HG03460 (cell line): ENCODE data around the gene FUT4.
"Not testable (repeated sequence)": the region's sequence is repeated elsewhere in the genome, so short reads cannot be mapped to it uniquely, and the experiment has no call there.

ENCODE experiments used
- ATAC-seq: cut with Tn5 transposase; IDR thresholded peaks from one replicate; pipeline ENCODE4 v1.9.1; 2021; ENCODE audit not compliant: unreplicated experiment

The FUT4 gene, protein sequence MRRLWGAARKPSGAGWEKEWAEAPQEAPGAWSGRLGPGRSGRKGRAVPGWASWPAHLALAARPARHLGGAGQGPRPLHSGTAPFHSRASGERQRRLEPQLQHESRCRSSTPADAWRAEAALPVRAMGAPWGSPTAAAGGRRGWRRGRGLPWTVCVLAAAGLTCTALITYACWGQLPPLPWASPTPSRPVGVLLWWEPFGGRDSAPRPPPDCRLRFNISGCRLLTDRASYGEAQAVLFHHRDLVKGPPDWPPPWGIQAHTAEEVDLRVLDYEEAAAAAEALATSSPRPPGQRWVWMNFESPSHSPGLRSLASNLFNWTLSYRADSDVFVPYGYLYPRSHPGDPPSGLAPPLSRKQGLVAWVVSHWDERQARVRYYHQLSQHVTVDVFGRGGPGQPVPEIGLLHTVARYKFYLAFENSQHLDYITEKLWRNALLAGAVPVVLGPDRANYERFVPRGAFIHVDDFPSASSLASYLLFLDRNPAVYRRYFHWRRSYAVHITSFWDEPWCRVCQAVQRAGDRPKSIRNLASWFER

DNA sequence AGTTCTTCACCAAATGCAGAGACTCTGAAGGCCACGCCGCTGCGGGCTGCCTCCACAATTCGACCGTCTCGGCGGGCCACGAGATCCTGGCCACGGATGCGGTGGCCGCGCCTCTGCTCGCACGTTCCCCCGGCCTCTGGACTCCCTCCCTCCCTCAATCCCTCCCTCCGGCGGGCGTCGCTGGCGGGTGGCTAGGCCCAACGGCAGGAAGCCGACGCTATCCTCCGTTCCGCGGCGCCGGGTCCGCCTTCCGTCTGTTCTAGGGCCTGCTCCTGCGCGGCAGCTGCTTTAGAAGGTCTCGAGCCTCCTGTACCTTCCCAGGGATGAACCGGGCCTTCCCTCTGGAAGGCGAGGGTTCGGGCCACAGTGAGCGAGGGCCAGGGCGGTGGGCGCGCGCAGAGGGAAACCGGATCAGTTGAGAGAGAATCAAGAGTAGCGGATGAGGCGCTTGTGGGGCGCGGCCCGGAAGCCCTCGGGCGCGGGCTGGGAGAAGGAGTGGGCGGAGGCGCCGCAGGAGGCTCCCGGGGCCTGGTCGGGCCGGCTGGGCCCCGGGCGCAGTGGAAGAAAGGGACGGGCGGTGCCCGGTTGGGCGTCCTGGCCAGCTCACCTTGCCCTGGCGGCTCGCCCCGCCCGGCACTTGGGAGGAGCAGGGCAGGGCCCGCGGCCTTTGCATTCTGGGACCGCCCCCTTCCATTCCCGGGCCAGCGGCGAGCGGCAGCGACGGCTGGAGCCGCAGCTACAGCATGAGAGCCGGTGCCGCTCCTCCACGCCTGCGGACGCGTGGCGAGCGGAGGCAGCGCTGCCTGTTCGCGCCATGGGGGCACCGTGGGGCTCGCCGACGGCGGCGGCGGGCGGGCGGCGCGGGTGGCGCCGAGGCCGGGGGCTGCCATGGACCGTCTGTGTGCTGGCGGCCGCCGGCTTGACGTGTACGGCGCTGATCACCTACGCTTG is at the start of gene FUT4:
TSS of gene FUT4 (plus strand) at position 227 of the 951 bp plus-strand sequence. CDS start at position 440, 213 bp downstream.
- ATAC-seq: peak; percentile 82

DNA sequence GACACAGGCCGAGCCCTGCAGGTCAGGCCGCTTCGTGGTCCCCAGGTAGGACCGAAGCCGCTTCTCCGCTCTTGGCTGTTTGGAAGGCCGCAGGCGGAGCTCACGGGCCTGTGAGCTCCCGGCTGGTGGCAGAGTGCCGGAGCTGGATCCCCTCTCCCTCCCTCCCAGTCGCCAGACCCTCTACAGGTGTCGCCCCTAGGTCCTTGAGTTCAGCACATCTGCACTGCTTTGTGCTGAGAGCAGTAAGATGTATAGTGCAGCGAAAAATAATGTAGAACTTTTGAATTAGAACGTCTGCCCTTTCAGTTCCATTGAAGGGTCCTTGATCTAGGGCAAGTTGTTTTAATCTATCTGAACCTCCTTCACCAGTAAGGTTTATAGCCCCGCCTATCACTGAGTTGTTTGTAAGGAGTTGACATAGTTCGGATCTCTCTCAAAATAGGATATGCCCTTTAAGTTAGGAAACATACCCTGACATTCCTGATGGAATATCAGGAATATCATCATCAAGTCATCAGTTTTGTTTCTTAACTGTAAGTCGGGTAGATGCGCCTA is 49.5 kb upstream of the FUT4 start:
- ATAC-seq: peak; percentile 51

DNA sequence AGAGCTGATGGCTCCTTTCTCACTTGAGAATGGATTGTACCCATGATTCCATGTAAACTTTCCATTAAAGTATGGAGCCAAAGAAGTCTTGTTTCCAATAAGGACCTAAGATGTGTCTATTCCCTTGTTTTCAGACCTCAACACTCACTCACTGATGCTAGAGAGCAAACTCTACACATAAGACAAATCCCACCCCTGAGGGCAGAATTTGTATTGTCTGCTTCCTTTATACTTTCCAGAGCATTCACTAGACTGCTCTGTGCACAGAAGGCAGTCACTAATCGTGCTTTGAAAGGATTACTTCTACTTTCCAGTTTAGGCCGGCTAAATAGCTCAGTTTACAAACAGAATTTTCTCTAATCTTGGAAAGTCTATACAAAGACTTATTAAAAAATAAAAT is 43.5 kb upstream of the FUT4 start:
- no peak for ATAC-seq

DNA sequence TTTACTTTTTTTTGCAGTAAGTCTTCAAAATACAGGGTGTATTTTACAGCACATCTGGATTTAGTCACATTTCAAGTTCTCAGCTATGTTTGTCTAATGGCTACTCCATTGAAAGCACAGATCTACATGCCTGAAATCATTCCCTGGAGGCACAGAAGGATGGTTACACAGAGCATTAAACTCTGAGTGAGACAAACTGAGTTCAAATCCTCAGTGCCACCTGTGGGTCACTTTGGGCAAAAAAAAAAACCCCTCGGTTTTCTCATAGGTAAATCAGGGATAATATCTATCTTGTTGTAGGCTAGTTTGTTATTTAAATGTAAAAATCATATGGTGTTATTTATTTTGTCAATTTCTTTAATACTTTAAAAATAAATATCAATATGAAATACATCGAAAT is 42.2 kb upstream of the FUT4 start:
- ATAC-seq: no peak

DNA sequence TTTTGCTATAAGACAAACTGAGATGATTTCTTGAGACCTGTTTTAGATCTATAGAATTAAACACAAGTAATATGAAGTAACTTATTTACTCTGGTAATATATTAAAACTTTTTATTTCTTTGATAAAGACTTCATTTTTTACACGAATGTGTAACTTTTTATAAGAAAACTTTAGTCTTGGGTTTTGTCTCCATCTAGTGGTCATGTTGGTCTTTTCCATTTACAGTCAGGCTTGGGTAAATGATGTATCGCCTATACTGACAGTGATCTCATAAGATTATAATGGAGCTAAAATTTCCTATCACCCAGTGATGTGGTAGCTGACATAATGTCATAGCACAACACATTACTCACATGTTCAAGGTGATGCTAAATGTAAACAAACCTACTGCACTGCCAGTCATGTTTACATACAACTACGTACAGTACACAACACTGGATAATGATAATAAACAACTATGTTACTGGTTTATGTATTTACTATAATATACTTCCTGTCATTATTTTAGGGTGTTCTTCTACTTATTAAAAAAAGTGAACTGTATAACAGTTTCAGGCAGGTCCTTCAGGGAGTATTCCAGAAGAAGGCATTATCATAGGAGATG is 38.9 kb upstream of the FUT4 start:
- ATAC-seq: no peak

DNA sequence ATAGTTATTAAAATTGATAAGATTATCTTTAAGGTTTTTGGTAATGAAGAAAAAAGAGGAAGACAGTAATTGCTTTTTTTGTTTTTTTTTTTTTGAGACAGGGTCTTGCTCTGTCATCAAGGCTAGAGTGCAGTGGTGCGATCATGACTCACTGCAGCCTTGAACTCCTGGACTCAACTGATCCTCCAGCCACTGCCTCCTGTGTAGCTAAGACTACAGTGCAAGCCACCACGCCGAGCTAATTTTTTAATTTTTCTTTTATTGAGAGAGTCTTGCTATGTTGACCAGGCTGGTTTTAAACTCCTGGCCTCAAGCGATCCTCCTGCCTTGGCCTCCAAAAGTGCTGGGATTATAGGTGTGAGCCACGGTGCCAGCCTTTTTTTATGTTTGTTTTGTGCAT is 37.2 kb upstream of the FUT4 start:
- not testable (repeated sequence) for ATAC-seq

DNA sequence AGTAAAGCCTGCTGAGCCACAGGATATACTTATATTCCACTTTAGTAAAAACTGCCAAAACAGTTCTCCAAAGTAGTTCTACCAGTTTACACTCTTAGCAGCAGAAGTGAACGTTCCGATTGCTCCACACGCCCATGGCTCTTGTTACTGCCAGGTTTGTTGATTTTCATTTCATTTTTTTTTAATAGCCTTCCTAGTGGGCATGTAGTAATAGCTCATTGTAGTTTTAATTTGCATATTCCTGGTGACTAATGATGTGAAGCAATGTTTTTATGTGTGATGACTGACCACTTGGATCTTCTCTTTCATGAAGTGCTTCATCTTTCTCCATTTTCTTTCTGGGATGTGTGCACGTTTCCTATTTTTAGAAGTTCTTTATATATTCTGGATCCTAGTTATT is 36.2 kb upstream of the FUT4 start:
- no peak for ATAC-seq

DNA sequence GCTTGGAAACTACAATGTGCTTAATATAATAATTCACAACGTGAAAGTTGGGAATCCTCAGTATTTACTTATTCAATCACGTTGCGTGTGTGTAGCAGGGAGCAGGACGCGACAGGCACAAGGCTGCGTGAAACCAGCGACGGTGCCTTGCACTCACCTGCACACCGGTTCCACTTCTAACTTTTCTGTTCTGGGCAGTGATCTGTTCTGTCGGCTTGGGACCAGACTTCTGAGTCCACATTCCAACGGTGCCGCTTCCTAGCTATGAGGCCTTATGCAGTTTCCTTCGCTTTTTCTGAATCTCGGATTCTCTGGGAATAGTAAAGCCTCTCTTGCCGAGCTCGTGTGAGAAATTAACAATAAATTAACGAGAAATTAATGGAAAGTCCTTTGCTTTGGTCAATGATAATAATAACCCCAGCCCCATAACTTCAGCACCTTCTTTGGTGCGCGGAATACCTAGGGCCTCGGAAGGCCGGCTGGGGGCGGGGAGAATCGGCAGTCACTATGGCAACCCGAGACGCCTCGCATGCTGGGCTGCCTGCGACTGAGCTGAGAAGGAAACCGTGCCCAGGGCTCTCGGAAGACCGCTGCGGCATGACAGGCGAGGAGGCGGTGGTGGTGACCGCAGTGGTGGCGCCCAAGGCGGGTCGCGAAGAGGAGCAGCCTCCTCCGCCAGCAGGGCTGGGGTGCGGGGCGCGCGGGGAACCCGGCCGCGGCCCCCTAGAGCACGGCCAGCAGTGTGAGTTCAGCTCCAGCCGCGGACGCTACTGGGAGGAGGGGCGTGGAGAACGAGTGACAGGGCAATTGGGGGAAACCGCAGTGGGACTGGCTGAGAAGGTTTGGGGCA is 31.6 kb upstream of the FUT4 start, which contains the start of gene C11orf97:
TSS of gene C11orf97 (plus strand) at position 530 of the 850 bp plus-strand sequence. CDS start at position 598, 68 bp downstream.
- peak; percentile 86 for ATAC-seq

DNA sequence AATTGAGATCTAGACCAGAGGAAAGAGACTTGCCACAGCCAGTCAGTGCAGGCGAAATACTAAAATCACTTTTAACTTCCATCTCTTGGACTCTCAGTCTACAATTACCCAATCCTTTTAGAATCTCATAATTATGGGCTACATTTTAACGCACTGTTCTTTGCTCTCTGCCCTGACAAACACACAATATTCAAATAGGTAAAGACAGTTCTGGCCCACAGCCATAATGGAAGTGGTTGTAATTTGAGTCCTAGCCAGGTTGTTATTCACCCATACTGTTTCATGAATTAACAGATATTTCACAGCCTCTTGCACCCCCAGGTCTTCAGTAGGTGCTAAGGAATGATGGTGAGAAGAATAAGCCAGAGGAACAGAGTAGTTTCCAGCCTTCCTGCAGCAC is 30.6 kb upstream of the FUT4 start:
- ATAC-seq: no peak

DNA sequence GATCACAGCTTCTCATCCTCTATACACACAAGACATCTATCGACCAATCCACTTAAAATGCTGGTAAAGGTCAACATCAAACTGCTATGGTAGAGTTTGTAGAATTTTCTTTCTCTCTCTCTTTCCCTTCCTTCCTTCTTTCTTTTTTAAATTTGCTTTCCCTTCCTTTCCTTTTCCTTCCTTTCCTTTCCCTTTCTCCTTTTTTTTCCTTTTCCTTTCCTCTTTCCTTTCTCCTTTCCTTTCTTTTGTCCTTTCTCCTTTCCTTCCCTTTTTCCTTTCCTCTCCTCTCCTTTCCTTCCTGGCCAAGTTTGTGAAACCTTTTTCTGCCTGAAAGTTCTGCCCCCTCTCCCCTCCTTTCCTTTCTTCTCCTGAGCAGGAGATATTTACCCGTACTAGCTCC is 28.3 kb upstream of the FUT4 start:
- ATAC-seq: no peak

DNA sequence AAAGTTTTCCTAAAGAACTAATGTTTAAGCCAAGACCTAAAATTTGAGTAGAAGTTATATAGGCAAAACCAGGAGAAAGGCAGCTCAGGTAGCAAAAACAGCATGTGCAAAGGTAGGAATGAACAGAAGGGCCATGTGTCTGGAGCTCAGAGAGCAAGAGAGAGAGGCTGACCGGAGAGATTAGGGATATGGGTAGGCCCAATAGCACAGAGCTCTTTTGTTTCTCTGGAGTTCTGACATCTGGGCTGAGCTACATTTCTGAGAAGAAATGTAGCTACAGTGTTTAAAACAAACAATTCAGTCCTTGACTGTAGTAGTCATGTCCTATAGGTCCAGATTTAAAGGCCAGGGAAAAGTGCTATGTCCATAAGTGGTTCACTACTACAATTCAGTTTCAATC is 27.0 kb upstream of the FUT4 start:
- ATAC-seq: no peak

DNA sequence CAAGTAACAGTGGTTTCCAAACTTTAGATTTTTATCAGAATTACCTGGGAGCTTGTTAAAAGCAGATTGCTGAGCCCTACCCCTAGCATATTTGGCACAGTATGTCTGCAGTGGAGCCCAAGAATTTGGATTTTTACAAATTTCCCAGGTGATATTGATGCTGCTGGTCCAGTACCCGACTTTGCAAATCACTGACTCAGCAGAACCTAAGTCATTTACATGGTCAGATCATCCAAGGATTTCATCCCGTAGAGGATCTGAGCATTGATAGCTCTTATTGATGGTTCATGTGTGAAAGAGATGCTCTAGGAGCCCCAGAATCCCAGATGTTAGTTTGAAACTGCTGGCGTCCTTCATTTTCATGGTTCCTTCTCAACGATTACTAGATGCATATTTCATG is 25.4 kb upstream of the FUT4 start:
- no peak for ATAC-seq

DNA sequence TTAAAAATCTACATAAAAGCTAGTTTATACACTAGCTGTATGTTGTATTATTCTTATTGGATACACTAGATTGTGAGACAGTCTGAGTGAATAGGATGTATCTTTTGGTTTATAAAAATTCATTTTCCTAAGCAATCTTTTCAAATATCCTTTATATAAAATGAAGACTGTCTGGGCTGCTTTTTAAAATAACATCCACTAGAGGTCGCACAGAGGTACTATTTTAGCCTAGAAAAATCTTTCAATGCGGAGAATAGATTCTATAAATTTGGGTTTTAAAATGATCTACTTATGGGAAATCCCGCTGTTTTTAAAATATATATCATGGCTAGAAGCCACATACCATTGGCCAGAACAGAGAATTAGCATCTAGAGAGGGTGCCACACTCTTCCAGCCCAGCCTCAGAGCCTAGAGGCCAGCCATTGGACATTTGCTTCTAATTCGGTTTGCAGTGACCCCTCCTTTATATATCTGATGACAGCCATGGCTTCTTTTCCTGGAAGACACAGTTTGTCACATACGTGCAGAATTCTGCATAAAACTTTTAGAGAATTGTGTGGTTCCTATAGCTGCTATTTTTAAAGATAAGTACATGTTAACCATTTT is 24.1 kb upstream of the FUT4 start:
- ATAC-seq: no peak

DNA sequence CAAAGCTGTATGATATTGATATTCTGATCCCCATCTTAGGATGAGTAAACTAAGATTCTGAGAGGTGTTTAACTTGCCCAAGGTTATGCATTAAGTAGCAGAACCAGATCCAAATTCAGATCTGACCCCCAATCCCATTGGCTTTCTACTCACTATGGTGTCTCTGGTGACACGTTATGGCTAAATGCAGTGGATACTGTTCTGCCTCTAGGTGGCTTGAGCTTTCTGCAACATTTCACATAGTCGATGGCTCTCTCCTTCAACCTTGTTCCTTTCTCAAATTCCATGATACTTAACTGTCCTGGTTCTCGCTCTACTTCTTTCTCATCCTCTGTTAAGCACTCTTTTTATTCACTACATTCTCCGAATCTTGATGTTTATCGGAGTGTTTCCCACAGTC is 22.0 kb upstream of the FUT4 start:
- ATAC-seq: no peak

DNA sequence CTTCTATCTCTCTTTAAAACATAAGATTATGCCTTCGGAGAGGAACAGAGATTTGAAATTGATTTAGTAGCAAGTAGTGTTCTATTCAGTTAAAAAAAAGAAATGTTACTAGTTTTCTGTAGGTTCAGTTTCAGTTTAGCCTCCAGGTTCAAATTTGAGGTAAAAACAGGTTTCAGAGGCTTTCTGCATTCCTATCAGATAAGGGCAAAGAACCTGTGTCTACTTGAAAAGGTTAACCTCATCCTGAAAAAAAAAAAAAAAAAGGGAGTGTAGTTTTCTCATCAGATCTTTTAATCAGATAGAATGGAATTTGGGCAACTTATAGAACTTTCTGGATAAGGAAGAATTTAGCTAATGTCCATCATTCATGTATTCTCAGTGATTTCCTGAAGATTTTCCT is 19.4 kb upstream of the FUT4 start:
- ATAC-seq: no peak

DNA sequence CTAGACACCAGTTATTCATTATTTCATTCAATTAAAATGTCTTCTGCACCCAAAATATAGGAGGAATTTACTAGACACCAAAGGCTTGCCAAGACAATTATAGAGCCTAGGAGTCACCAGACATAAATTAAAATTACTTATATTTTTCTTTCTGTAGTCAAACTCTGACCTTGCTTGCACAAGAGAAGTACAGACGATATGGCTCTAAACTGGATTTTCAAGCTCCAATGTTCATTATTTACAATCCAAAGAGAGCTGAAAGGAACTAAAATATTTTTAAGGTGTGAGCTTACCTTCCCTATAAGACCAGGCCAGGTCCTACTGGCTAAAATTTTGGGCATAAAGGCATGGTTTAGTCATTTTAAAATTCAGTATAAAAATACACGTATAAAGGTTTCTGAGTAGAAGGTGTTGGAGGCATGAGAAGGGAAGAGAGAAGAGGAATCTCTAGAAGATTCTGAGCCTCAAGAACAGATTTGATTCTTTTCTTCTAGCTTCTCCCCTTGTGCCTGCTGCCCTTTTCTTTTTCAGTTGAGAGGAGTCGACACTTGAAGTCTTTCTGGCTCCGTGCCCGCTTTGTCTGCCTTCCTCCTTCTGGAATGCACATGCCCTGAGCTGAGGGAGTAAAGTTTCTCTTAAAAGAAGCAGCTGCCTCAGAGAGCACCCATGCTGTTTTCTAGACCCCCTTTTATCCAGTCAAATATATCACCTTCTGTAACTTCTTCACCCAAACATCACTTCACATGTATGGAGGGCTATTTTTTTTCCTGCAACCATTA is 18.0 kb upstream of the FUT4 start:
- no peak for ATAC-seq

DNA sequence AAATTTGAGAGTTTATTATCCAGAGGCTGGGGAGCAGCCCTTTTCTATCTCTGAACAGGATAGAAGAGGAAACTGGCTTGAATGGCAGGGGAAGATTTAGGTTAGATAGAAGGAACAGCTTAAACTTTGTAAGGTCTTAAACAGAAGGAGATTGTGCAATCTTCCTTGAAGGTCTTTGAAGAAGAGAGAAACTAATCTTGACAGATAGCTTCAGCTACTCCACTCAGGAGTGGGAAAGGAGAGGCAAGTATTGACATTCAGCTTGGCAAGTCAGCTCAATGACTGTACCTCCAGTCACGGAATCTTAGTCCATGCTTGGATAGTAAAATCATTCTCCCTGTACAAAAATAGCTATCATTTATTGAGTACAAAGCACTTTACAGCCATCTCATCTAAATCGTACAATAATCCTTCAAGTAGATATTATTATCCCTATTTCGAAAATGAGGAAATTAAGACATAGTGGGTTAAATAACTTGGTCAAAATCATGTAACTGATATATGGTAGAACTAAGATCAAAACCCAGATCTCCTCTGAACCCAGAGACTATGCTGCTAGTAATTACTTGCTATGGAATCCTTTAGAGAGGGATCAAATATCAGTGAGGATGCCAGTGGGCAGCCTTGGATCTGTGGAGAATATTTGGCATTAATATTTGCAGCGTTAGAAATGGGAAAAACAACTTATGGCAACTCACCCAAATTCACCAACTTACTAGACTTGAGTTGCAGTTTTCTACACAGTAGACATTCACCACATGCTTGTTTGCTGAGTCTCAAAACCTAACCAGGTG is 16.9 kb upstream of the FUT4 start:
- ATAC-seq: no peak

DNA sequence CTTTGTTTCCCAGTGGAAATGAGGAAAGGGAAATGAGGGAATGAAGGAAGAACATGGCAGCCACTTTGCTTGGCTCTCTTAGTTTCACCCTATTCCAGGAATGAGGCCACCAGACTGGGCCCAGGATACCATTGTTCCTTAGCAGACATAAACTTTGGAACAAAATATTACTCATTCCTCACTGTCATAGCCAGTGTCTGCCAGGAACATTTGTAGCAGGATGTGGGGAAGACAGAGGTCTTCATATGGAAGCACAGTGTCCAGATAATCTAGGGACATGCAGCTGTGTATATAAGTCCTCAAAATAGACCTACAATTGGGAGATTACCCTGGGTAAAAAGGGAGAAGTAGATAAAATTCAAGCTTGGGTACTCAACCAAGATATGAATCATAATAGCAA is 15.2 kb upstream of the FUT4 start:
- ATAC-seq: no peak
